ENCODE results near the gene PARP8. TPM values are rescaled to one million over a fixed set of nuclear protein-coding genes. Genes with fewer than 3 reads are reported as not detected.

Gene PARP8
- total RNA-seq, 1 experiment from 2014 or later, result 23.2 TPM

DNA sequence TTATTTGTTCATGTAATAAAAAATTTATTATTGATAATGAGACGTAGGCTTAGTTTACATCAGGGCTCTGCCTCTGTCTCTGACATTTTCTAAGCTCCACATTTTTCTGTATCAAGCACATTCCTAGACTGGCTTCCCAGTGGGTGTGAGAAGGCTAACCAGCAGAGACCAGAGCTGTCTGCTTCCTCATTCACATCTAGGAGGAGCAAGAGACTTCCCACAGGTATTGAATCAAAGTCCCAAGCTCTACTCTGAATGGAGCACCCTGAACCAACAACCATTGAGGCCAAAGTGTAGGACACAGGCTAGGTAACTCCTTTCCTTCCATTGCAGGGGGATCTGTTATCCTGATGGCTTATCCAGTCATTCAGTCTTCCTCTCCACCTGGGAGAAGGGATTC is 72.4 kb downstream of the PARP8 start:
- ATAC-seq (peak; percentile 90), DNase-seq (ENCODE audit: low spot score) (no peak)
- Mint-ChIP-seq H3K27ac (peak overlapping the region; percentile 47; the same call in 1 of the 2 replicates), H3K4me1 (peaks cover 49% of the 10 kb centered on the region), H3K36me3 (no peaks in the 10 kb centered on the region), H3K9me3 (no peaks in the 10 kb centered on the region), H3K27me3 (ENCODE audit: low read depth) (no peaks in the 10 kb centered on the region), H3K4me3 (no peak overlapping the region)
- ChIA-PET CTCF (interaction anchor here (0.7 to 1.2 kb wide), 5 partner anchors 9 to 49 kb away, joined by 3 to 4 read pairs (median 3); no protein-coding TSS in a partner anchor), POLR2A (interaction anchor here (1.5 kb wide), 1 partner anchor 72 kb away, joined by 4 read pairs; the partner anchor contains the start of gene PARP8)
- TF ChIP-seq, protein P1, sequence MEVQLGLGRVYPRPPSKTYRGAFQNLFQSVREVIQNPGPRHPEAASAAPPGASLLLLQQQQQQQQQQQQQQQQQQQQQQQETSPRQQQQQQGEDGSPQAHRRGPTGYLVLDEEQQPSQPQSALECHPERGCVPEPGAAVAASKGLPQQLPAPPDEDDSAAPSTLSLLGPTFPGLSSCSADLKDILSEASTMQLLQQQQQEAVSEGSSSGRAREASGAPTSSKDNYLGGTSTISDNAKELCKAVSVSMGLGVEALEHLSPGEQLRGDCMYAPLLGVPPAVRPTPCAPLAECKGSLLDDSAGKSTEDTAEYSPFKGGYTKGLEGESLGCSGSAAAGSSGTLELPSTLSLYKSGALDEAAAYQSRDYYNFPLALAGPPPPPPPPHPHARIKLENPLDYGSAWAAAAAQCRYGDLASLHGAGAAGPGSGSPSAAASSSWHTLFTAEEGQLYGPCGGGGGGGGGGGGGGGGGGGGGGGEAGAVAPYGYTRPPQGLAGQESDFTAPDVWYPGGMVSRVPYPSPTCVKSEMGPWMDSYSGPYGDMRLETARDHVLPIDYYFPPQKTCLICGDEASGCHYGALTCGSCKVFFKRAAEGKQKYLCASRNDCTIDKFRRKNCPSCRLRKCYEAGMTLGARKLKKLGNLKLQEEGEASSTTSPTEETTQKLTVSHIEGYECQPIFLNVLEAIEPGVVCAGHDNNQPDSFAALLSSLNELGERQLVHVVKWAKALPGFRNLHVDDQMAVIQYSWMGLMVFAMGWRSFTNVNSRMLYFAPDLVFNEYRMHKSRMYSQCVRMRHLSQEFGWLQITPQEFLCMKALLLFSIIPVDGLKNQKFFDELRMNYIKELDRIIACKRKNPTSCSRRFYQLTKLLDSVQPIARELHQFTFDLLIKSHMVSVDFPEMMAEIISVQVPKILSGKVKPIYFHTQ (CRISPR knock-in tag; IDR thresholded peaks at IDR 0.05), result no peak
- no peak for TF ChIP-seq TCF7 (CRISPR knock-in tag; IDR thresholded peaks at IDR 0.05; ENCODE audit: low read depth)
- no peak for TF ChIP-seq ZNF121 (CRISPR knock-in tag; IDR thresholded peaks at IDR 0.05)
- no peak for TF ChIP-seq SOX15 (CRISPR knock-in tag; IDR thresholded peaks at IDR 0.05)
- TF ChIP-seq IRF2 (CRISPR knock-in tag; IDR thresholded peaks at IDR 0.05; ENCODE audit: borderline replicate concordance, low read depth), result no peak
- TF ChIP-seq, protein P2, sequence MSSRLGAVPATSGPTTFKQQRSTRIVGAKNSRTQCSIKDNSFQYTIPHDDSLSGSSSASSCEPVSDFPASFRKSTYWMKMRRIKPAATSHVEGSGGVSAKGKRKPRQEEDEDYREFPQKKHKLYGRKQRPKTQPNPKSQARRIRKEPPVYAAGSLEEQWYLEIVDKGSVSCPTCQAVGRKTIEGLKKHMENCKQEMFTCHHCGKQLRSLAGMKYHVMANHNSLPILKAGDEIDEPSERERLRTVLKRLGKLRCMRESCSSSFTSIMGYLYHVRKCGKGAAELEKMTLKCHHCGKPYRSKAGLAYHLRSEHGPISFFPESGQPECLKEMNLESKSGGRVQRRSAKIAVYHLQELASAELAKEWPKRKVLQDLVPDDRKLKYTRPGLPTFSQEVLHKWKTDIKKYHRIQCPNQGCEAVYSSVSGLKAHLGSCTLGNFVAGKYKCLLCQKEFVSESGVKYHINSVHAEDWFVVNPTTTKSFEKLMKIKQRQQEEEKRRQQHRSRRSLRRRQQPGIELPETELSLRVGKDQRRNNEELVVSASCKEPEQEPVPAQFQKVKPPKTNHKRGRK (CRISPR knock-in tag; IDR thresholded peaks at IDR 0.05; ENCODE audit: borderline replicate concordance), result no peak
- TF ChIP-seq, protein P3, sequence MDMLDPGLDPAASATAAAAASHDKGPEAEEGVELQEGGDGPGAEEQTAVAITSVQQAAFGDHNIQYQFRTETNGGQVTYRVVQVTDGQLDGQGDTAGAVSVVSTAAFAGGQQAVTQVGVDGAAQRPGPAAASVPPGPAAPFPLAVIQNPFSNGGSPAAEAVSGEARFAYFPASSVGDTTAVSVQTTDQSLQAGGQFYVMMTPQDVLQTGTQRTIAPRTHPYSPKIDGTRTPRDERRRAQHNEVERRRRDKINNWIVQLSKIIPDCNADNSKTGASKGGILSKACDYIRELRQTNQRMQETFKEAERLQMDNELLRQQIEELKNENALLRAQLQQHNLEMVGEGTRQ (CRISPR knock-in tag; IDR thresholded peaks at IDR 0.05), result no peak
- TF ChIP-seq, protein P4, sequence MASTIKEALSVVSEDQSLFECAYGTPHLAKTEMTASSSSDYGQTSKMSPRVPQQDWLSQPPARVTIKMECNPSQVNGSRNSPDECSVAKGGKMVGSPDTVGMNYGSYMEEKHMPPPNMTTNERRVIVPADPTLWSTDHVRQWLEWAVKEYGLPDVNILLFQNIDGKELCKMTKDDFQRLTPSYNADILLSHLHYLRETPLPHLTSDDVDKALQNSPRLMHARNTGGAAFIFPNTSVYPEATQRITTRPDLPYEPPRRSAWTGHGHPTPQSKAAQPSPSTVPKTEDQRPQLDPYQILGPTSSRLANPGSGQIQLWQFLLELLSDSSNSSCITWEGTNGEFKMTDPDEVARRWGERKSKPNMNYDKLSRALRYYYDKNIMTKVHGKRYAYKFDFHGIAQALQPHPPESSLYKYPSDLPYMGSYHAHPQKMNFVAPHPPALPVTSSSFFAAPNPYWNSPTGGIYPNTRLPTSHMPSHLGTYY (CRISPR knock-in tag; IDR thresholded peaks at IDR 0.05), result no peak
- TF ChIP-seq ZNF138 (CRISPR knock-in tag; conservative IDR thresholded peaks at IDR 0.05), result no peak
- TF ChIP-seq, protein P5, sequence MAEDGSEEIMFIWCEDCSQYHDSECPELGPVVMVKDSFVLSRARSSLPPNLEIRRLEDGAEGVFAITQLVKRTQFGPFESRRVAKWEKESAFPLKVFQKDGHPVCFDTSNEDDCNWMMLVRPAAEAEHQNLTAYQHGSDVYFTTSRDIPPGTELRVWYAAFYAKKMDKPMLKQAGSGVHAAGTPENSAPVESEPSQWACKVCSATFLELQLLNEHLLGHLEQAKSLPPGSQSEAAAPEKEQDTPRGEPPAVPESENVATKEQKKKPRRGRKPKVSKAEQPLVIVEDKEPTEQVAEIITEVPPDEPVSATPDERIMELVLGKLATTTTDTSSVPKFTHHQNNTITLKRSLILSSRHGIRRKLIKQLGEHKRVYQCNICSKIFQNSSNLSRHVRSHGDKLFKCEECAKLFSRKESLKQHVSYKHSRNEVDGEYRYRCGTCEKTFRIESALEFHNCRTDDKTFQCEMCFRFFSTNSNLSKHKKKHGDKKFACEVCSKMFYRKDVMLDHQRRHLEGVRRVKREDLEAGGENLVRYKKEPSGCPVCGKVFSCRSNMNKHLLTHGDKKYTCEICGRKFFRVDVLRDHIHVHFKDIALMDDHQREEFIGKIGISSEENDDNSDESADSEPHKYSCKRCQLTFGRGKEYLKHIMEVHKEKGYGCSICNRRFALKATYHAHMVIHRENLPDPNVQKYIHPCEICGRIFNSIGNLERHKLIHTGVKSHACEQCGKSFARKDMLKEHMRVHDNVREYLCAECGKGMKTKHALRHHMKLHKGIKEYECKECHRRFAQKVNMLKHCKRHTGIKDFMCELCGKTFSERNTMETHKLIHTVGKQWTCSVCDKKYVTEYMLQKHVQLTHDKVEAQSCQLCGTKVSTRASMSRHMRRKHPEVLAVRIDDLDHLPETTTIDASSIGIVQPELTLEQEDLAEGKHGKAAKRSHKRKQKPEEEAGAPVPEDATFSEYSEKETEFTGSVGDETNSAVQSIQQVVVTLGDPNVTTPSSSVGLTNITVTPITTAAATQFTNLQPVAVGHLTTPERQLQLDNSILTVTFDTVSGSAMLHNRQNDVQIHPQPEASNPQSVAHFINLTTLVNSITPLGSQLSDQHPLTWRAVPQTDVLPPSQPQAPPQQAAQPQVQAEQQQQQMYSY (CRISPR knock-in tag; IDR thresholded peaks at IDR 0.05), result no peak
- TF ChIP-seq RELA (CRISPR knock-in tag; IDR thresholded peaks at IDR 0.05; ENCODE audit: borderline replicate concordance), result no peak
- TF ChIP-seq NFYB (CRISPR knock-in tag; conservative IDR thresholded peaks at IDR 0.05; ENCODE audit: low read depth), result no peak
- no peak for TF ChIP-seq ZNF416 (CRISPR knock-in tag; IDR thresholded peaks at IDR 0.05)
- TF ChIP-seq, protein P6, sequence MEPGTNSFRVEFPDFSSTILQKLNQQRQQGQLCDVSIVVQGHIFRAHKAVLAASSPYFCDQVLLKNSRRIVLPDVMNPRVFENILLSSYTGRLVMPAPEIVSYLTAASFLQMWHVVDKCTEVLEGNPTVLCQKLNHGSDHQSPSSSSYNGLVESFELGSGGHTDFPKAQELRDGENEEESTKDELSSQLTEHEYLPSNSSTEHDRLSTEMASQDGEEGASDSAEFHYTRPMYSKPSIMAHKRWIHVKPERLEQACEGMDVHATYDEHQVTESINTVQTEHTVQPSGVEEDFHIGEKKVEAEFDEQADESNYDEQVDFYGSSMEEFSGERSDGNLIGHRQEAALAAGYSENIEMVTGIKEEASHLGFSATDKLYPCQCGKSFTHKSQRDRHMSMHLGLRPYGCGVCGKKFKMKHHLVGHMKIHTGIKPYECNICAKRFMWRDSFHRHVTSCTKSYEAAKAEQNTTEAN (CRISPR knock-in tag; IDR thresholded peaks at IDR 0.05), result no peak
- TF ChIP-seq EMX1 (CRISPR knock-in tag; IDR thresholded peaks at IDR 0.05), result no peak

Measured in WTC11 (cell line).